BJ (cell line): ENCODE results near the gene HBS1L. TPM values are rescaled to one million over a fixed set of nuclear protein-coding genes. Genes with fewer than 3 reads are reported as not detected.

Source experiments
- CTCF ChIA-PET: fragments of 350-600 bp; formaldehyde crosslinking; extraction: SDS; loops from one replicate; lab custom pipeline; 2021; ENCODE audit warnings: antibody characterized with exemption, inconsistent platforms; lab: Yijun Ruan, JAX
- POLR2A ChIA-PET: fragments of 300-600 bp; sonication (Branson Sonifier 250); formaldehyde crosslinking; extraction: SDS; loops from one replicate; lab custom pipeline; 2021; ENCODE audit warnings: antibody characterized with exemption; lab: Charles Lee
- DNase-seq: peaks from one replicate; pipeline ENCODE4 v3.0.0-alpha.2; 2011; ENCODE audit warnings: low read depth
- H3K27me3 ChIP-seq: 2 replicates; pipeline ENCODE4 v1.6.0; 2011; ENCODE audit warnings: low read length; ENCODE audit not compliant: control insufficient read depth, insufficient read depth
- H3K36me3 ChIP-seq: 2 replicates; pipeline ENCODE4 v1.5.1; 2011; ENCODE audit warnings: low read length; ENCODE audit not compliant: control insufficient read depth, insufficient read depth
- H3K4me3 ChIP-seq: 2 replicates; pipeline ENCODE4 v1.5.1; 2011; ENCODE audit warnings: low read depth, mild to moderate bottlenecking, control low read depth, low read length
- CTCF ChIP-seq: IDR thresholded peaks from 2 replicates; pipeline ENCODE4 v1.5.1; 2011; ENCODE audit warnings: low read depth, mild to moderate bottlenecking, control low read depth, inconsistent platforms, low read length, moderate library complexity; ENCODE audit not compliant: insufficient read depth
- polyA plus RNA-seq: library from polyadenylated mRNA; depleted of rRNA; stranded (reverse); fragments of >200 nt; gene quantifications from 2 replicates; pipeline ENCODE4 v1.2.3, GENCODE V29; 2011

The HBS1L gene
- polyA plus RNA-seq, 1 experiment = 44.3 TPM

- H3K4me3 ChIP-seq = no peak overlapping the region
- no peaks in the 10 kb centered on the region for H3K36me3 ChIP-seq
- no peak for DNase-seq
- TF ChIP-seq CTCF = no peak
- POLR2A ChIA-PET = no interaction called here
- CTCF ChIA-PET = no interaction called here
- H3K27me3 ChIP-seq = peaks cover 4% of the 10 kb centered on the region; the same call in 1 of the 2 replicates
Observed at GRCh38 chr6:135067911-135068310, 13.3 kb upstream of the HBS1L start.

- TF ChIP-seq CTCF = no peak
- H3K4me3 ChIP-seq = no peak overlapping the region
- peaks cover 4% of the 10 kb centered on the region; the same call in 1 of the 2 replicates for H3K27me3 ChIP-seq
- no peak for DNase-seq
- CTCF ChIA-PET = no interaction called here
- H3K36me3 ChIP-seq = no peaks in the 10 kb centered on the region
- POLR2A ChIA-PET = no interaction called here
Observed at GRCh38 chr6:135066806-135067205, 12.2 kb upstream of the HBS1L start.

GRCh38 chr6:135066397-135066796, 11.8 kb upstream of the HBS1L start:
- no peak for TF ChIP-seq CTCF
- CTCF ChIA-PET = no interaction called here
- POLR2A ChIA-PET = no interaction called here
- peaks cover 4% of the 10 kb centered on the region; the same call in 1 of the 2 replicates for H3K27me3 ChIP-seq
- H3K36me3 ChIP-seq = no peaks in the 10 kb centered on the region
- DNase-seq = no peak
- no peak overlapping the region for H3K4me3 ChIP-seq

GRCh38 chr6:135064586-135064985, 10.0 kb upstream of the HBS1L start:
- Histone ChIP-seq H3K36me3 (no peaks in the 10 kb centered on the region), H3K27me3 (peaks cover 6% of the 10 kb centered on the region; the same call in 1 of the 2 replicates), H3K4me3 (no peak overlapping the region)
- POLR2A ChIA-PET = no interaction called here
- TF ChIP-seq CTCF = no peak
- CTCF ChIA-PET = interaction anchor here (0.8 kb wide), 1 partner anchor 10 kb away, joined by 3 read pairs; no protein-coding TSS in a partner anchor
- no peak for DNase-seq

GRCh38 chr6:135063926-135064325, 9.3 kb upstream of the HBS1L start:
- DNase-seq = no peak
- TF ChIP-seq CTCF = no peak
- H3K27me3 ChIP-seq = peaks cover 6% of the 10 kb centered on the region; the same call in 1 of the 2 replicates
- CTCF ChIA-PET = interaction anchor here (0.8 kb wide), 1 partner anchor 11 kb away, joined by 3 read pairs; no protein-coding TSS in a partner anchor
- H3K4me3 ChIP-seq = no peak overlapping the region
- POLR2A ChIA-PET = no interaction called here
- no peaks in the 10 kb centered on the region for H3K36me3 ChIP-seq
